ENCODE data around the gene ADTRP.

Gene ADTRP

DNA sequence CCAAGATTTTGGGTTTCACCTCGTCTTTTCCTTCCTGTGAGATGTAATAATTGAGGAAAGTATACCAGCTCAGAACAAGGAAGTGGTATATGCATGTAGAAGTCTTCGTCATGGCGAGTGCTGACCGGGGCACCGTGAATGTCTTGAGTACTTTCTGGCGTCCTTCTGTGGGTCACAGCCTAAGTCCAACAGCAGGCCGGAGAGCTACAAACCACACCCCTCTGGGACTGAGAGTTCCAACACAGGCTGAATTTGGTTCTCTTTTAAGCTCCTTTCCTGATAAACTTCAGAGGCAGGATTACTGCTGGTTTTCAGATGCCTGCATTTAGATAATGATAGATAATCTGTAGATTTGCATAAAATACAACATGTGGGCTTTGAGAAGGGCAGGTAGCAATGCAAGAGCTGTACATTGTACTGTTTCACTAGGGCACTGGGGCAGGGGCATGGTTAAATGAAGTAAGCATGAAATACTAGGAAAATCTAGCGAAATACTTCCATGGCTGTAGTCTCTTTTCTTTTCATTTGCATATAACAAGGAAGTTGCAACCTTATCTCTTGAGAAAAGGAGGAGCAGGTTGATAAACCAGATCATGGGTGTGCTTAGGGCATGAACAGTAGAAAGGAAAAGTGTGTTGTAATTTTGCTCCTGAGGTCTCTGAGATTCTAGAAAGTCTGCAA, at the start of gene ADTRP:
ADTRP (minus strand) TSS at position 156 of the 681 bp plus-strand sequence; CDS start at position 112, 44 bp downstream.
- no peak for DNase-seq

GRCh38 chr6:11826779-11827178, 48.2 kb upstream of the ADTRP start:
- no peak for DNase-seq

DNA sequence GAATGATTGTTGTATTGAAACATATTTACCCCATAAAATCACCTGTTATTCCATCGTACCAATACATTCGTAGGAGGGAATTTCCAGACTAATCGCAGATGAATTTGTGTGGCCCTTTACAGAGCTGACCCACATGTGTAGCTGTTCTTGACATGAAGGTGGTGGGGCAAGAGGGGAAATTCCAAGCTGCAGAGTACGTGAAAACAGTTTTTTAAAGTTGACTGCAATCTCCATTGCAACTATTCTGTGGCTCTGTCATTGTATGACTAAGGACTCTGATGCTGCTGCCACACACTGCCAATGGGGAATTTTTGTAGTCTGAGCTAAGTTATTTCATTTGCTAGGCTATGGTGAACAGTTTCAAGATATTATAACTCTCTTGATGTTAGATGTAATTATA, 46.4 kb upstream of the ADTRP start:
- no peak for DNase-seq

- no peak for DNase-seq
Observed at GRCh38 chr6:11822346-11822745, 43.7 kb upstream of the ADTRP start.

DNA sequence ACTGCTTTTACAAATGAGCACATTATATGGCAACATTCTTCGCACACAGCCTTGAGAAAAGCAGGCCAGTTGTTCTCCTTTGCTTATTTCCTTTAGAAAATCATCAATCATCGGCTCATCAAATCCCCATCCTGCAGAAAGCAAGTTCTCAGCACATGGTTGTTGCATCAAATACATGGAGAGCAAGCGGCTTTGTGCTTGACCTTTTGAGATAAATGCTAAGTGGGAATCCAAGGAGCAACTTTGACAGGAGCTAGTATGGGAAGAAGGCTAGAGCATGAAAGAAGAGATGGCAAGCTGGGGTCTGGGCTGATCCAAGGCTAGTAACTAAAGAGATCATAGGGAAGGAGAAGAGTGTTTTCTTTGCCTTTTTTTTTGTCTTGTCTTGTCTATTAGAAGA, 43.2 kb upstream of the ADTRP start:
- no peak for DNase-seq

DNA sequence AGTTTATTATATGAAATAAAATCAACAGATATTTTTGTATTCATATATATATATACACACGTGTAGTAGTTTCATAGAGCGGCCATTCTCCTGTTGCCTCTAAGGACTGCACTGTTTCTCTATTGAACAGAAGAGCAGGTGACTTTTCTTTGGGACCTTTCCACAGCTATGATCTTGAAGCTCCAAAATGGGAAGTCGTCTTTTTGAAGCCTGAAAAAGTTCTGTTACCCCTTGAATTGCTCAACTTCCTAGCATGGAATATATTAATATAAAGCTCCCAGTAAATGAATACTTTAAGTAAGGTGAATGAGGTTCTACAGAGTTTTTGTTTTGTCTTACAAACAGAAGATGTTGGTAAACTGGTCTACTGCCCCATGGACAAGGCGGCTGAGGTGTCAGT, 42.2 kb upstream of the ADTRP start:
- DNase-seq = no peak

GRCh38 chr6:11819486-11819885, 40.9 kb upstream of the ADTRP start:
- DNase-seq = no peak

DNA sequence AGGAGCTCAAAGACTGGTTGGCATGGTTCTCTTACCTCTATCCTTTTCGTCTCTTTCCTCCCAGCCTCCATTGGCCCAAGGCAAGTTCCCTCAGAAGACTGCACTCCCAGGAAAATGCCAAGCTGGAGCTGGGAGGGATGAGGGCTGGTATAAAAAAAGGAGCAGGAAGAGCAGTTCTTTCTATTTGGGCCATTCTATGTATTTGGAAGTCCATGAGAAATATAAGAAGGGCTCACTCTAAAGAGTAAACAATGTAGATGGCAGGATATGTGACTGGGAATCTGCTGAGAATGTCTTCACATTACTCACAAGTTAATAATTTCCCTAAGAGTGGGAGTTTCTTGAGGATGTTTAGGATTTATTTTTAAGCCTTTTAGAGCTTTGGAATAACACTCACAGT, 36.6 kb upstream of the ADTRP start:
- no peak for DNase-seq

- no peak for DNase-seq
Observed at GRCh38 chr6:11814819-11815218, 36.2 kb upstream of the ADTRP start.

GRCh38 chr6:11814106-11814505, 35.5 kb upstream of the ADTRP start:
- no peak for DNase-seq

GRCh38 chr6:11813606-11814005, 35.0 kb upstream of the ADTRP start:
- no peak for DNase-seq

DNA sequence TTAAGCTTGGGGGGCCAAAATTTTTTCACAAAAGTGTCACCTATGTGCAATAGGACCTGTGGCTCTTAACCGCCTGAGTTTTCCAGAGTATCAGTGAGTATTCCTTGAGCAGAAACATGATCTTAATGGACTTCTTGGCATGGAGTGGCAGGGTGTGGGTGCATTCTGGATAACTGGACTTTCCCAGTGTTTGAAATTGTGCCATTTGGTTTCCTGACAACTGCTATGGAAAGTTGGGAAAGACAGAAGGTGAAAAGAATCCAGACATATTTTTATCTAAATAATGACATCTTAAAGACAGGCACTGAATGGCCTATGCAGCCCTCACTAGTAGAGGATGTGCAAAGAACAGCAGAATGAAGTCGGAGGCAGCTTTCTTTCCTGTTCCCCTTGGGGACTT, 34.3 kb upstream of the ADTRP start:
- no peak for DNase-seq

- DNase-seq = no peak
Observed at GRCh38 chr6:11812439-11812838, 33.8 kb upstream of the ADTRP start.

- no peak for DNase-seq
Observed at GRCh38 chr6:11811644-11812264, 33.2 kb upstream of the ADTRP start.

DNA sequence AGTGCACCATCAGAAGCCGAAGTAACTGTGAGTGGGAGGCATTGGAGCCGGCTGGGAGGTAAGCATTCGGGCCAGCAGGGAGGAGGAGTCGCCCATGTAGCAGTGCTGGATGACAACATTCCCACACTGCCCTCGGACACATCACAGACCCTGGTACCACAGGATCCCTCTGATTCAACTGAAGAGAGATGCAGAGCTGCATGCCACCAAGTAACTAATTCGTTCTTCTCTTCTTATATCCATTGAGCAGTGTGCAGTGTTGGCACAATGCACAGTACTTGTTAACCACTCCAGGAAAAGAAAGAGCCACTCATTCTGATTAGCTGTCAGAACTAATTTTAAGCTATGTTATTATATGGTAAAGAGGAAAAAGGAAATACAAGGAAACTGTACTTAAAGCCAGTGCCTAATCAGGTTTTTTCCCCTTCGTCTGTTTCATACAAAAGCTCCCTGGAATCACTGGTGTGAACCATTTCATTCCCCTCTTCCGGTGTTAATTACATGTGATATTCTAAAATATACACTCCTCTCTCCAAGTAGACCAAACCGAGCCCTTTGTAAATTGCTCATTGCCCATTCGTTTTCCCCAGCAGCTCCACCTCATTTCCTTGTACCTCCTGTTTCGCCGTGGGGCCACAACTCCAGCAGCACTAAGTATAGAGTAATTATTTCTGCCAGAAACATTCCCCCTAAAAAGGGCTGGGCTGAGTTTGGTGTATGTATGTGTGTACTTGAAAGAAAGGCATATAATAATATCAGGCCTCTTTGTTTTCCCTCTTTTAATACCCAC, 32.4 kb upstream of the ADTRP start:
- DNase-seq = no peak

DNA sequence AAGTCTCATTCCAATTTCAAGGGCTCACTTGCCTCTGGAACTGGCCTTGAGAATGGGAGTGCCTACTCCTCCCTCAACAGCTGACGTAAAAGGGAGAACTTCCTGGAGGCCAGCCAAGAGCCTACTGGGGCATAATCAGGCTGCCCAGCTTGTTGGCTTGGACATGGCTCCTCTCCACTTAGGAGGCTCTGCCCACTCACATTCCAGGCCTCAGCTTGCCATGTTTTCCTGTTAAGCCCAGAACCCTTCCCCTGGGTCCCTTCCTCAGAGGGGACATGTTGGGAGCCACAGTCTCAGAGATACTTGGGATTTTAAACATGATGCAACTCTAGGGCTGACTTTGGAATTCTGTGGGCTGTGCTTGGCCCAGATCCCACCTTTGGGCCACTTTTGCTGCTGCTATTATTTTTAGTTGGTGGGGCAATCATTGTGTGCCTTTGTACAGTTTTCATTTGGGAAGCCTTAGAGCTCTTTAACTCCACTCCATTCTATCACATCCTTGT, 31.5 kb upstream of the ADTRP start:
- DNase-seq = no peak

DNA sequence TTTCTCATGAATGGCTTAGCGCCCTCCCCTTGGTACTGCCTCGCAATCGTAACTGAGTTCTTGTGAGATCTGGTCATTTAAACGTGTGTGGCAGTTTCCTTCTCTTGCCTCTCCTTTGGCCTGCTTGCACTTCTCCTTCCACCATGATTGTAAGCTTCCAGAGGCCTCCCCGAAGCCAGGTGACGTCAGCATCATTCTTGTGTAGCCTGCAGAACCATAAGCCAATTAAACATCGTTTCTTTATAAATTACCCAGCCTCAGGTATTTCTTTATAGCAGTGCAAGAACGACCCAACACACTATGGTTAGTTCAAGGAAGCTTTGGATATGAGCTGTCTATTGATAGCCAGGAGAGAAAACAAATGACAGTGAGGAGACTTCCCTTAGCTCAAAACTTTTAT, 29.5 kb upstream of the ADTRP start:
- DNase-seq = no peak

GRCh38 chr6:11806561-11807317, 28.1 kb upstream of the ADTRP start:
- DNase-seq = no peak

DNA sequence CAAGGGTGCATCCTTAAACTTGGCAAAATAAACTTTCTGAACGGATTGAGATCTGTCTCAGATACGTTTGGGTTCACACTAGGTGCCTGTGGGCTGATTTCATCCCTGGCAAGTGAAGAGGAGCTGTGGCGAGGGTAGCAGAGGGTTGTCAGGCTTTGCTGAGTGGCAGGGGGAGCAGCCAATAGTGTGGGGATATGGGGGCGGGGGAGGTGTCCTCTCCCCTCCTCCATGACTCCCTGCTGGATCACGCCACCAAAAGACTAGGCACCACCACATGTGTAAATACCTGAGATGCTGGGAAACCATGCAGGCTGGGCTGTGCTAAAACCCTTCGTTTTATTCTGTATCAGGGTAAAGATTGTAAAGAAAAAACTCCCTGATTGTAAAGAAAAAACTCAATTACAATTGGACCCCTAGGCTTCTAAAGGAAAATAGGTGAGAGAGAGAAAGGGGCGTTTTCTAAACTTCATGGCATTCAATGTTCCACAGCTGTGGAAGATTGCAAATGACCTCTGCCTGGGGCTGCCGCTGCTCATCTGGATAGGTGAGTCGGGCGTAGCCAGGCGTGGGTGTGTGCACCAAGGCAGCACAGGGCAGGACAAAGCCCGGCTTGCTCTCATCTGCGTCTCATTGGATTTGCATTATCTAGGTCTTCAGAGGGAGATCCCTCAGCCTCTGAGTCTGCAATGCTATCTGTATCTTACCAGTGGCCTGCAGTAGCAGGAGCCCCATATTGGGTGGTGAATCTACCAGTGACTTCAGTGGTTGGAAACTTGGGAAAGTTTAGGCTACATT, 26.9 kb upstream of the ADTRP start:
- no peak for DNase-seq

- no peak for DNase-seq
Observed at GRCh38 chr6:11804701-11805100, 26.1 kb upstream of the ADTRP start.

DNA sequence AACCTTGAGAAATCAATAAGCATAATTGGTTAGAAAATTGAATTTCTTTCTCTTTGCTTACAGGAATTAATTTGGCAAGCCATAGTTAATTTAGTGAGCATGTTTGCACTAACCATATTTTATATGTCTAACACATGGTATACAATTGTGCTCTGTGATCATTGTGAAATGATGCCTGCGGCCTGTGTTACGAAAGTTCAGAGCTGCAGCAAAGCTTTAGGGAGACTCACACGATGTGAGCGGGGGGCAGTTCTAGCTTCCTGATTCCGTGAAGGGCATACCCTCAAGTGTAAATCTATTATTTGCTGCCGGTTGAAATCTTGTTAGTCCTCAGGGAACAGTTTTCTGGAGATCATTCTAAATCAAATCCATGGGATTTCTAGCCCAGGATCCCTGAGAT, 25.5 kb upstream of the ADTRP start:
- DNase-seq = no peak

GRCh38 chr6:11803591-11803971, 25.0 kb upstream of the ADTRP start:
- DNase-seq = no peak

Measured in activated CD8-positive, alpha-beta memory T cell treated with anti-CD3 and anti-CD28 coated beads, Interleukin-2, amount 50 U/mL, for 48 hours (primary cell).